Endothelial cell (in vitro differentiated cells): Measurements from ENCODE around the gene HRK. TPM values are rescaled to one million over a fixed set of nuclear protein-coding genes. Genes with fewer than 3 reads are reported as not detected.

Experiments
- DNase-seq: peaks from one replicate; pipeline ENCODE4 v3.0.0; 2021; ENCODE audit warnings: low spot score
- H3K27ac Mint-ChIP-seq: one replicate; pipeline ENCODE4 v1.8.0; 2021; ENCODE audit warnings: mixed read lengths, inconsistent platforms; ENCODE audit not compliant: unreplicated experiment
- H3K27me3 Mint-ChIP-seq: one replicate; pipeline ENCODE4 v1.8.0; 2021; ENCODE audit warnings: mild to moderate bottlenecking, moderate library complexity, mixed read lengths, inconsistent platforms; ENCODE audit not compliant: unreplicated experiment
- H3K36me3 Mint-ChIP-seq: one replicate; pipeline ENCODE4 v1.8.0; 2021; ENCODE audit warnings: mild to moderate bottlenecking, low read depth, mixed read lengths, inconsistent platforms; ENCODE audit not compliant: unreplicated experiment
- H3K4me1 Mint-ChIP-seq: one replicate; pipeline ENCODE4 v1.8.0; 2021; ENCODE audit warnings: mild to moderate bottlenecking, mixed read lengths, inconsistent platforms; ENCODE audit not compliant: unreplicated experiment
- H3K4me3 Mint-ChIP-seq: one replicate; pipeline ENCODE4 v1.8.0; 2021; ENCODE audit warnings: mild to moderate bottlenecking, mixed read lengths, inconsistent platforms; ENCODE audit not compliant: unreplicated experiment
- H3K9me3 Mint-ChIP-seq: one replicate; pipeline ENCODE4 v1.8.0; 2021; ENCODE audit warnings: mixed read lengths, inconsistent platforms; ENCODE audit not compliant: unreplicated experiment
- total RNA-seq: library from RNA; stranded (reverse); fragmentation: NEBNext Ultra II Directional; extraction: Animal tissue kit (Norgen Biotek cat#: 25700); gene quantifications from one replicate; pipeline ENCODE4 v1.2.1, GENCODE V29; 2021; ENCODE audit not compliant: unreplicated experiment
- TF ChIP-seq, protein P1 (sequence below): fragments of 200-600 bp; sonication (generic); IDR thresholded peaks from one replicate; pipeline ENCODE4 v1.5.0; 2021; ENCODE audit warnings: antibody characterized with exemption; ENCODE audit not compliant: unreplicated experiment

Gene HRK
- total RNA-seq, 1 donor from 2014 or later, result 0.10 TPM

DNA sequence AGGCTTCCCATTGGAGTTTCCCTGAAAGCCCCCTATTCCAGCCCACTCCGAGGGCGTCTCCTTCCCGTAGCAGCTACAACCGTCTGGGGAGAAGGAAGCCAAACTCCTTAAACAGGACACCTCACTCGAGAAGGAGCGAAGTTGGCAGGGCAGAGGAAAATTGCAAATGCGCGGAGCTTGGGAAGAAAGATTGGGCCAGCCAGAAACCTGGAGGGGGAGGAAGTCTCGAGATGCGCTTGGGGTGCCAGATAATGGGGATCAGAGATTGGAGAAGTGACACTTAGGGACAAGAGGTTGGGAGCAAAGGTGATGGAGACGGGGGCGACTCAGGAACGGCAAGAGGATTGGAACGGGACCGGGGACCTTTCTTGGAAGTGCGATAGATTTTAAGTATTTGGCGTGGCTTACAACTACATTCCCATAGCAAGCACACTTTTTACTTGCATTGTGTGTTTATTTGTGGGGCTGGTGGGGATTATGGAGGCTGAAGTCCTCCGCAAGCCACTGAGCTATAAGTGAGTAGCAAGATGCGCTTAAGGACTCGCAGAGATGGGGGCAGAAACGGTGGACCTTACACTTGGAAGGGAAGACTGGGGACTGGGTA is 926 bp downstream of the HRK start:
- TF ChIP-seq, protein P1, sequence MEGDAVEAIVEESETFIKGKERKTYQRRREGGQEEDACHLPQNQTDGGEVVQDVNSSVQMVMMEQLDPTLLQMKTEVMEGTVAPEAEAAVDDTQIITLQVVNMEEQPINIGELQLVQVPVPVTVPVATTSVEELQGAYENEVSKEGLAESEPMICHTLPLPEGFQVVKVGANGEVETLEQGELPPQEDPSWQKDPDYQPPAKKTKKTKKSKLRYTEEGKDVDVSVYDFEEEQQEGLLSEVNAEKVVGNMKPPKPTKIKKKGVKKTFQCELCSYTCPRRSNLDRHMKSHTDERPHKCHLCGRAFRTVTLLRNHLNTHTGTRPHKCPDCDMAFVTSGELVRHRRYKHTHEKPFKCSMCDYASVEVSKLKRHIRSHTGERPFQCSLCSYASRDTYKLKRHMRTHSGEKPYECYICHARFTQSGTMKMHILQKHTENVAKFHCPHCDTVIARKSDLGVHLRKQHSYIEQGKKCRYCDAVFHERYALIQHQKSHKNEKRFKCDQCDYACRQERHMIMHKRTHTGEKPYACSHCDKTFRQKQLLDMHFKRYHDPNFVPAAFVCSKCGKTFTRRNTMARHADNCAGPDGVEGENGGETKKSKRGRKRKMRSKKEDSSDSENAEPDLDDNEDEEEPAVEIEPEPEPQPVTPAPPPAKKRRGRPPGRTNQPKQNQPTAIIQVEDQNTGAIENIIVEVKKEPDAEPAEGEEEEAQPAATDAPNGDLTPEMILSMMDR, result no peak
- peaks cover 9% of the 10 kb centered on the region for H3K36me3 Mint-ChIP-seq
- H3K4me3 Mint-ChIP-seq, result peak overlapping the region; percentile 93
- no peaks in the 10 kb centered on the region for H3K9me3 Mint-ChIP-seq
- H3K27ac Mint-ChIP-seq, result peak overlapping the region; percentile 68
- peaks cover 26% of the 10 kb centered on the region for H3K27me3 Mint-ChIP-seq
- DNase-seq, result no peak
- H3K4me1 Mint-ChIP-seq, result peaks cover 19% of the 10 kb centered on the region

DNA sequence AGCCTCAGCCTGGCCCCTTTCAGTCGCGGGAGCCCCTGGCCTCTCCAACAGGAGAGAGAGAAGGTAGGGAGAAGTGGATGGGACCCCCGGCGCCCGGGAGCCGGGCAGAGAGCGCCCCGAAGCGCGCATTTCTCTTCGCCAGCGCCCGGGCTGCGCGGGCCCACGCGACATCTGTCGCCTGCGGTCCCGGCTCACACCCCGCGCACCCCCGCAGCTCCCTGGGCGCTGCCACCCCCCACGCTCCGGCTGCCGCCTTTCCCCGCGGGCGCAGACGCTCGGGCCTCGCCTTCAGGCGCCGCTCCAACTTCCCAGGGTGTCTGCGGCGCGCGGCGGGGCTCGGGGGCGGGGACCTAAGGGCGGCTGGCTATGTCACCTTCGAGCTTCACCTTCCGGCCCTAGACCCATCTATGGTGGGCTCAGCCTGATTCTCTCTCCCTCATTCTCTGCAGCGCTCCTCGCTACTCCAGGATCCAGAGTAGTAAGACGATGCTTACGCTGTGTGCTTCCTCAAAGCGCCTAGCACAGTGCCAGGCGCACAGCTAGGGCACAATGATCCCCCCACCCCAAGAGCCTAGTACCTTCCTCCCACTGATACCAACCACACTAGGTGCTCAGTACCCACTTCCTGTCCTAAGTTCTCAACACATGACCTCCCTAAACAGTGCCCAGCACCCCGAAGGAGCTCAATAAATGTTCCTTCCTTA is 1.6 kb downstream of the HRK start:
- no peak overlapping the region for H3K27ac Mint-ChIP-seq
- H3K4me3 Mint-ChIP-seq, result peak overlapping the region; percentile 93
- peaks cover 9% of the 10 kb centered on the region for H3K36me3 Mint-ChIP-seq
- H3K9me3 Mint-ChIP-seq, result no peaks in the 10 kb centered on the region
- TF ChIP-seq, protein P1, result no peak
- H3K4me1 Mint-ChIP-seq, result peaks cover 19% of the 10 kb centered on the region
- DNase-seq, result no peak
- peaks cover 26% of the 10 kb centered on the region for H3K27me3 Mint-ChIP-seq

DNA sequence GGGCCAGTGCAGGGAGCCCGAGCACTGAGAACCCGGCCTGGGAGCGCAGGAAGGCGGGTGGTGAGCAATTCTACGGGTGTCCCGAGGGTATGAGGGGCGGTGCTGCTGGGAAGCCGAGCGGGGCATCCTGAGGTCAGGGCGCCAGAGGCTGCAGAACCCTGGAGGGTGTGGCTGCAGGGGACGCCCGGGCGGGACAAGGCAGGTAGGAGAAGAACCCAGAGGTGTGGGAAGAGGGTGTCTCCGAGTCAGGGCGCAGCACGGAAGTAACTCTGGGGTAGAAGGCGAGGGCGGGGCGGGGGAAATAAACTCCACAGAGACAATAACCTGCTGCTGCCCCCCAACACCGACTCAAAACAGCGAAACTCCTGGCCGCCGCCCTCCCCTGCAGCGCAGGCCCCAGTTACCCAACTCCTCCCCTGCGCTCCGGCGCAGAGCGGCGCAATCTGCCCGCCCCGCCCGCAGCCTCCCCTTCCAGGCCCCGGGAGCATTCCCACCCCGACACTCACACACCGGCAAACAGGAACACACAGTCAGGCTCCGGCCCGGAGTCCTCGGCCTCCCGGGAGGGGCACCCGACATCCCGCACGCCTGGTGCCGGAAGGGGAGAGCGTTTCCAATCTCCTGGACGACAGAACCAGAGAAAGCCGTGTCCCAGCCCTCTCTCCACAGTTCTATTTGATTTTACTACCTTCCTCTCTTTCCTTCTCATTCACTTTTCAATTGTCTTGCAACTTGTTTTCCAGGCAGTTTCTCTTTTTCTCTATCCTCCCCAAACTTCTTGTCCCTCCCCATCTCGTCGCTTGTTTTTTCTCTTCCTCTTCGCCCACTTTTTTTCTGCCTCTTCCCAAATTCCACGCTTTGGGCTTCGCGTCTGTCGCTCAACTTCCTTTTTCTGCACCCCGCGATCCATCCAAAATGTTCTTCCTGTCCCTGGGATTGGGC is 2.4 kb downstream of the HRK start:
- TF ChIP-seq, protein P1, result no peak
- peaks cover 19% of the 10 kb centered on the region for H3K4me1 Mint-ChIP-seq
- no peak for DNase-seq
- H3K4me3 Mint-ChIP-seq, result peak overlapping the region; percentile 86
- H3K27ac Mint-ChIP-seq, result no peak overlapping the region
- H3K9me3 Mint-ChIP-seq, result no peaks in the 10 kb centered on the region
- H3K27me3 Mint-ChIP-seq, result peaks cover 27% of the 10 kb centered on the region
- peaks cover 9% of the 10 kb centered on the region for H3K36me3 Mint-ChIP-seq

DNA sequence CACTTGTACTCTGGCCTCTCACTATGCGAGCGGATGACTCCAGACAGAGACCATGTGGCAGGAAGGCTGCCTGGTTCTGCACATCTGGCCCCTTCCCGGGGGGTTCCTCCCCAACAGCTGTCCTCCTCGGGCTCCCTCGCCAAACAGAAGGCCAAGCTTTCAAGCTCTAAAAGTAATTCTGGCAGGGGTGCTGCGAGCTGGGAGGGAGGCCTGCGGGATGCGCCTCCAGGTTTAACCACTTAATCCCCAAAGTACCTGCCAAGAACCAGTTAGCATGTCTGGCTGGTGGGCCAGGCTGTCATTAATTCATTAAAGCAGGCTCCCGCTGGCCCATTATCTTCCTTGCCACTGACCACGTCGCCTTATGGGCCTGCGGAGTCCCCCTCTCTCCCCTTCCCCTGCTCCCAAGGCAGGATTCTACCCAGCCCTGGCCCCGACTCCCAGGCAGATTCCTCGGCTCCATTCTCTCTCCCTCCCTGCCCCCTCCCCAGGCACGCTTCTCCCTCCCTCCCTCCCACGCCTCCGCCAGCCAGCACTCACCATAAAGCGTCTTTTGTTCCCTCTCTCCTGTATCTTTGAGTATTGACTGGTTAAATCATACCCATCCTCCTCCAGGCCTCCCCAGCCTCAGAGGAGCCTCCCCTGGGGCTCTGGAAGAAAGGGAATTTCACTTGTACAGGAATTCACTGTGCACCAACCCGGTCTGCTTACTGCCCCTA is 4.9 kb downstream of the HRK start:
- H3K27me3 Mint-ChIP-seq, result peaks cover 24% of the 10 kb centered on the region

More for the DNA sequence above, 4.9 kb downstream of the HRK start:
- Mint-ChIP-seq H3K4me3 (no peak overlapping the region), H3K36me3 (peaks cover 9% of the 10 kb centered on the region), H3K9me3 (no peaks in the 10 kb centered on the region), H3K27ac (no peak overlapping the region), H3K4me1 (peaks cover 18% of the 10 kb centered on the region)
- no peak for DNase-seq
- TF ChIP-seq, protein P1, result no peak
